Measurements from ENCODE around the gene LGI4. TPM values are rescaled to one million over a fixed set of nuclear protein-coding genes. Genes with fewer than 3 reads are reported as not detected.

The LGI4 gene
- total RNA-seq (2014; rRNA removed; shearing (Covaris generic); ENCODE audit: low replicate concordance), result 0.22 TPM in 1 of 2 replicates, not detected in the other

DNA sequence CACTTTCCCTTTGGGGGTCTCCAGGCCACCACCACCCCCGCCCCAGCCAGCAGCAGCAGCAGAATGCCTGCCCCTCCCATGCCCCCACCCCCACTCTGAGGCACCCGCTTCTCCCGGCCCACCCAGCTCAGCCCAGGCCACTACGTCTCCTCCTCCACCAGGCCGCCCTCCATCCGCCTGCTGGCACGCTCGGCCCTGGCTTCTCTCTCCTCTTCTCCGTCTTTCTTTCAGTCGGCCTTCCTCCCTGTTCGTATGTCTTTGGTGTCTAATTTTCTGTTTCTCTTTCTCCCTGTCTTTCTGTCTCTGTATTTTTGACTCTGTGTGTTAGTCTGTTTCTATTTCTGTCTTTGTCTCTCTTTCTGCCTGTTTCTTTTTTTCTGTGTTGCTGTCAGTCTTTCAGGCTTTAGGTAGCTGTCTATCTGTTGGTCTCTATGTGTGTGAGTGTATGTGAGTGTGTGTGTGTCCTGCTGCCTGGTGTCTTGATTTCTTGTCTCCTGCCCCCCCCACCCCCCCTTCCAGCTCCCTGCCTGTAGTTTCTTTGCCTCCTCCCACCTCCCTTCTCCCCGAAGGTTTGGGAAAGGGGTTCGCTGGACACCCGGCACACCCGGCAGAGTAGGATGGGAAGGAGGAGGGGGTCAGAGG lies at the start of gene LGI4:
TSS of gene LGI4 (minus strand) at position 459 of the 642 bp plus-strand sequence. CDS start at position 80, 379 bp downstream.
- DNase-seq, result no peak
- Histone ChIP-seq H3K79me2 (ENCODE audit: low read length) (no peaks in the 10 kb centered on the region), H3K9ac (ENCODE audit: low read length) (no peak within 1 kb of the TSS), H3K9me3 (ENCODE audit: low read length) (no peaks in the 10 kb centered on the region), H2AFZ (ENCODE audit: low read length) (no peak within 1 kb of the TSS), H3K27ac (ENCODE audit: low read length) (no peak within 1 kb of the TSS), H3K4me2 (ENCODE audit: low read depth, low read length, poor library complexity, severe bottlenecking) (no peak within 1 kb of the TSS), H3K4me1 (ENCODE audit: low read length) (no peaks in the 10 kb centered on the region), H3K9me2 (replicated peaks; ENCODE audit: insufficient read depth, low read length) (no peaks in the 10 kb centered on the region), H4K20me1 (ENCODE audit: insufficient read depth, low read depth, low read length) (no peaks in the 10 kb centered on the region), H3K27me3 (ENCODE audit: low read length) (no peaks in the 10 kb centered on the region), H3K4me3 (ENCODE audit: low read length) (no peak within 1 kb of the TSS), H3K36me3 (ENCODE audit: insufficient read depth, low read length) (no peaks in the 10 kb centered on the region)

DNA sequence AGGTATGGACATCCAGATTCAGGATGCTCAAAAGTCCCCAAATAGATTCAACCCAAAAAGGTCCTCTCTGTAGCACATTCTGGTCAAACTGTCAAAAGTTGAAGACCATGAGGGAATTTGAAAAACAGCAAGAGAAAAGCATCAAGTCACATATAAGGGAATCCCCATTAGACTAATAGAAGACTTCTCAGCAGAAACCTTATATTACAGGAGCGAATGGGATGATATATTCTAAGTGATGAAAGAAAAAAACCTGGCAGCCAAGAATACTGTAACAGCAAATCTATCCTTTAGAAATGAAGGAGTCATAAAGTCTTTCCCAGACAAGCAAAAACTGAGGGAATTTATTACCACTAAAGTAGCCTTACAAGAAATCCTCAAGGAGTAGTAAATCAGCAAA lies 49.4 kb upstream of the LGI4 start:
- no peak overlapping the region for H3K9ac ChIP-seq (ENCODE audit: low read length)
- H3K36me3 ChIP-seq (ENCODE audit: insufficient read depth, low read length), result no peaks in the 10 kb centered on the region
- H3K4me1 ChIP-seq (ENCODE audit: low read length), result peaks cover 5% of the 10 kb centered on the region
- H3K4me3 ChIP-seq (ENCODE audit: low read length), result no peak overlapping the region
- H3K4me2 ChIP-seq (ENCODE audit: low read depth, low read length, poor library complexity, severe bottlenecking), result no peak overlapping the region
- no peaks in the 10 kb centered on the region for H3K9me3 ChIP-seq (ENCODE audit: low read length)
- H3K9me2 ChIP-seq (replicated peaks; ENCODE audit: insufficient read depth, low read length), result no peaks in the 10 kb centered on the region
- H4K20me1 ChIP-seq (ENCODE audit: insufficient read depth, low read depth, low read length), result no peaks in the 10 kb centered on the region
- H3K27ac ChIP-seq (ENCODE audit: low read length), result no peak overlapping the region
- H3K27me3 ChIP-seq (ENCODE audit: low read length), result no peaks in the 10 kb centered on the region
- no peak overlapping the region for H2AFZ ChIP-seq (ENCODE audit: low read length)
- DNase-seq, result no peak
- no peaks in the 10 kb centered on the region for H3K79me2 ChIP-seq (ENCODE audit: low read length)

DNA sequence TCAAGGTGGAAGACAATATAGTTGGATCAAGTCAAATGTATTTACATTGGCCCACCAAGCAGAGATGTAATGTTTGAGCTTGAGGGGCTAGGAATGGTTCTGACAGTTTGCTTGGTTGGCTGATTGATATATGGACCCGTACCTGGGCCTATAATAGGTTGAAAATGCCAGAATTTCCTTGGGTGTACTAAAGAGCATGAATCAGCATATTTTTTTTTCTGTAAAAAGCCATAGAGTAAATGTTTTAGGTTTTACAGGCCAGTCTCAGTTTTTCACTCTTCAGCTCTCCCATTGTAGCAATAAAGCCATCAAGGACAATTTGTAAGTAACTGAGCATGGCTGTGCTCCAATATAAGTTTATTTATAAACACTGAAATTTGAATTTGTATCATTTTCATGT lies 46.5 kb upstream of the LGI4 start:
- Histone ChIP-seq H3K27ac (ENCODE audit: low read length) (no peak overlapping the region), H3K4me1 (ENCODE audit: low read length) (peaks cover 5% of the 10 kb centered on the region), H3K4me2 (ENCODE audit: low read depth, low read length, poor library complexity, severe bottlenecking) (no peak overlapping the region), H3K9me2 (replicated peaks; ENCODE audit: insufficient read depth, low read length) (no peaks in the 10 kb centered on the region), H3K36me3 (ENCODE audit: insufficient read depth, low read length) (no peaks in the 10 kb centered on the region), H2AFZ (ENCODE audit: low read length) (no peak overlapping the region), H3K9me3 (ENCODE audit: low read length) (no peaks in the 10 kb centered on the region), H4K20me1 (ENCODE audit: insufficient read depth, low read depth, low read length) (no peaks in the 10 kb centered on the region), H3K4me3 (ENCODE audit: low read length) (no peak overlapping the region), H3K9ac (ENCODE audit: low read length) (no peak overlapping the region), H3K27me3 (ENCODE audit: low read length) (no peaks in the 10 kb centered on the region), H3K79me2 (ENCODE audit: low read length) (no peaks in the 10 kb centered on the region)
- DNase-seq, result no peak

DNA sequence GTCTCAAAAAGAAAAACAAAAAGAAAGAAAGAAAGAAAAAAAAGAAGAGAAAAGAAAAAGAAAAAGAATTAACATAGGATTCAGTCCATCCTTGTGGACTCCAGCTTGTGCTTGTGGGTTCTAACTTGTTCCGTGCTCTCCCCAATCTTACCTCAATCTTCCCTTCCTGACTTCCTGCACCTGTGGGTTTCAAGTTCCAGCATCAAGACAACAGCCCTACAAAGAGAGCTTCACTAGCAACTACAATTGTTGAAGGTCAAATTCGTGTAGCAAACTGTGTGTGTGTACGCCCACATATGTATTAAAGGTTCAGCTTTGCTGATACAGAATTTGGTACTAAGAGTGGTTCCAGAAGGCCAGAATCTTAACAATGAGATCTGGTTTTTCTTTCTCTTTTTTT lies 45.0 kb upstream of the LGI4 start:
- Histone ChIP-seq H2AFZ (ENCODE audit: low read length) (no peak overlapping the region), H3K27me3 (ENCODE audit: low read length) (no peaks in the 10 kb centered on the region)

DNA sequence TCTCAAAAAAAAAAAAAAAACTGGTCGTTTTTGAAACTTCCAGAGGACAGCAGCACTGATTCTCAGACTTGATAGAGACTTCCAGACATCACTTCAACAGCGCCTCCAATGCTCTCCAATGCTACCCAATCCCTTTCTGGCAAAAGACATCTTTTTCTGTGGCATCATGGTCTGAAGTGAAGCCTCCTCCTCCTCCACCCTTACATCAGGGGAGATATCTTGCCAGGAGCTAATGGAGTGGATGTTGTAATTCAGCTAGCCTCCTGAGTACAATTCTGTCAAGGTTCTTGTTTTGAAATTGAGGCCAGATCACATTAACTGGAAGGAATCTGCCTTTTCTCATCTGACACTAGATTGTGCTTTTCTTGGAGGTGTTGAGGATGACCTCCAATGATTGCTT lies 43.8 kb upstream of the LGI4 start:
- H3K36me3 ChIP-seq (ENCODE audit: insufficient read depth, low read length), result no peaks in the 10 kb centered on the region
- no peaks in the 10 kb centered on the region for H3K9me2 ChIP-seq (replicated peaks; ENCODE audit: insufficient read depth, low read length)
- no peak overlapping the region for H3K27ac ChIP-seq (ENCODE audit: low read length)
- no peak overlapping the region for H2AFZ ChIP-seq (ENCODE audit: low read length)
- no peak overlapping the region for H3K4me2 ChIP-seq (ENCODE audit: low read depth, low read length, poor library complexity, severe bottlenecking)
- DNase-seq, result no peak
- H3K4me1 ChIP-seq (ENCODE audit: low read length), result no peaks in the 10 kb centered on the region
- H3K27me3 ChIP-seq (ENCODE audit: low read length), result no peaks in the 10 kb centered on the region
- H3K9me3 ChIP-seq (ENCODE audit: low read length), result no peaks in the 10 kb centered on the region
- no peak overlapping the region for H3K4me3 ChIP-seq (ENCODE audit: low read length)
- H4K20me1 ChIP-seq (ENCODE audit: insufficient read depth, low read depth, low read length), result no peaks in the 10 kb centered on the region
- H3K9ac ChIP-seq (ENCODE audit: low read length), result no peak overlapping the region
- no peaks in the 10 kb centered on the region for H3K79me2 ChIP-seq (ENCODE audit: low read length)

More for the DNA sequence above, 45.0 kb upstream of the LGI4 start:
- Histone ChIP-seq H3K4me1 (ENCODE audit: low read length) (peaks cover 5% of the 10 kb centered on the region), H3K9me2 (replicated peaks; ENCODE audit: insufficient read depth, low read length) (no peaks in the 10 kb centered on the region), H3K27ac (ENCODE audit: low read length) (no peak overlapping the region), H3K36me3 (ENCODE audit: insufficient read depth, low read length) (no peaks in the 10 kb centered on the region), H3K9ac (ENCODE audit: low read length) (no peak overlapping the region), H4K20me1 (ENCODE audit: insufficient read depth, low read depth, low read length) (no peaks in the 10 kb centered on the region), H3K4me3 (ENCODE audit: low read length) (no peak overlapping the region), H3K9me3 (ENCODE audit: low read length) (no peaks in the 10 kb centered on the region), H3K79me2 (ENCODE audit: low read length) (no peaks in the 10 kb centered on the region), H3K4me2 (ENCODE audit: low read depth, low read length, poor library complexity, severe bottlenecking) (no peak overlapping the region)
- no peak for DNase-seq

DNA sequence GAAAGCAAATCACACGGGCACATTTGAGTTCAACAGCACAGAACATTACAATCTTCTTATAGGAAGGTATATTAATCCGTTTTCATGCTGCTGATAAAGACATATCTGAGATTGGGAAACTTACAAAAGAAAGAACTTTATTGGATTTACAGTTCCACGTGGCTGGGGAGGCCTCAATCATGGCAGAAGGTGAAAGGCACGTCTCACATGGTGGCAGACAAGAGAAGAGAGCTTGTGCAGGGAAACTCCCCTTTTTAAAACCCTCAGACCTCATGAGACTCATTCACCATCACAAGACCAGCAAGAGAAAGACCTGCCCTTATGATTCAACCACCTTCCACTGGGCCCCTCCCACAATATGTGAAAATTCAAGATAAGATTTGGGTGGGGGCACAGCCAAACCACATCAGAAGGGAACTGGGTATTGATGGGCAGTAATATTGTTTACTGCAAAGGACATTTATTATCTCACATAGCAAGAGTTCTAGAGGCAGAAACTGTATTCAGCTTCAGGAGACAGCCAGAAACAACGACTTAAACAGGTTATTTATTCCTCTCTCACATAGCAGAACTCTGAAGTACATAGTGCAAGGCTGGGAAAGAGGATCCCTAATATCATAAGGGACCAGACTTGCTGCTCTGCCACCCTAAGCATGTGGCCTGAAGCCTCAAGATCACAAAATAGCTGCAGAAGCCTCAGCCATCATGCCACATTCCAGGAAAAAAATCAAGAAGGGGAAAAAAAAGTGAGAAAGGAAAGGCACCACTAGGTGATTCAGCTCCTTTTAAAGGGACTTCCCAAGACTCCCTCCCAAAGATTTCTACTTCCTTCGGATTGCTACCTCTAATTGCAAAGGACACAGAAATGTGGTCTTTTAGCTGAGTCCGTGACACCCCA lies 42.8 kb upstream of the LGI4 start:
- H4K20me1 ChIP-seq (ENCODE audit: insufficient read depth, low read depth, low read length), result no peaks in the 10 kb centered on the region
- no peaks in the 10 kb centered on the region for H3K79me2 ChIP-seq (ENCODE audit: low read length)
- H3K4me3 ChIP-seq (ENCODE audit: low read length), result no peak overlapping the region
- H2AFZ ChIP-seq (ENCODE audit: low read length), result no peak overlapping the region
- no peak overlapping the region for H3K9ac ChIP-seq (ENCODE audit: low read length)
- no peaks in the 10 kb centered on the region for H3K9me3 ChIP-seq (ENCODE audit: low read length)
- no peaks in the 10 kb centered on the region for H3K36me3 ChIP-seq (ENCODE audit: insufficient read depth, low read length)
- no peaks in the 10 kb centered on the region for H3K9me2 ChIP-seq (replicated peaks; ENCODE audit: insufficient read depth, low read length)
- H3K27me3 ChIP-seq (ENCODE audit: low read length), result no peaks in the 10 kb centered on the region
- no peak overlapping the region for H3K27ac ChIP-seq (ENCODE audit: low read length)
- H3K4me1 ChIP-seq (ENCODE audit: low read length), result no peaks in the 10 kb centered on the region
- DNase-seq, result no peak
- no peak overlapping the region for H3K4me2 ChIP-seq (ENCODE audit: low read depth, low read length, poor library complexity, severe bottlenecking)

DNA sequence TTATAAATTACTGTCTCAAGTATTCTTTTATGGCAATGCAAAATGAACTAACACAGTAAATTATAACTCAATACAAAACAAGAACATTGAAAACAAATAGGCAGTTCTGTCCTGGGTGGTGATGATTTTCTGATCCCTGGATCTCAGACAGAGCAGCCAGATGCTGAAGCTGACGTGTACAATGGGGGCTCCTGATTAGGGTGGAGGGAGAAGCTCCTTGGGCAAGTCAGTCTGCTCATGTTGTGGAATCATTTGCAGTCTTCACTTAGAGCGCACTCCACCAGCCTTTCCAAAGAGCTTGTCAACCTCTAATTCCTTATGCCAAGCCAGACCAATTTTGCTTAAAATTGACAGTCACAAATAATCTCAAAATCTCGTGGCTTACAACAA lies 41.3 kb upstream of the LGI4 start:
- no peaks in the 10 kb centered on the region for H3K9me2 ChIP-seq (replicated peaks; ENCODE audit: insufficient read depth, low read length)
- no peaks in the 10 kb centered on the region for H3K79me2 ChIP-seq (ENCODE audit: low read length)
- no peaks in the 10 kb centered on the region for H3K9me3 ChIP-seq (ENCODE audit: low read length)
- no peak overlapping the region for H2AFZ ChIP-seq (ENCODE audit: low read length)
- no peak overlapping the region for H3K4me3 ChIP-seq (ENCODE audit: low read length)
- H4K20me1 ChIP-seq (ENCODE audit: insufficient read depth, low read depth, low read length), result no peaks in the 10 kb centered on the region
- no peaks in the 10 kb centered on the region for H3K4me1 ChIP-seq (ENCODE audit: low read length)
- H3K27me3 ChIP-seq (ENCODE audit: low read length), result no peaks in the 10 kb centered on the region
- no peak overlapping the region for H3K4me2 ChIP-seq (ENCODE audit: low read depth, low read length, poor library complexity, severe bottlenecking)
- H3K27ac ChIP-seq (ENCODE audit: low read length), result no peak overlapping the region
- no peaks in the 10 kb centered on the region for H3K36me3 ChIP-seq (ENCODE audit: insufficient read depth, low read length)
- H3K9ac ChIP-seq (ENCODE audit: low read length), result no peak overlapping the region
- no peak for DNase-seq

DNA sequence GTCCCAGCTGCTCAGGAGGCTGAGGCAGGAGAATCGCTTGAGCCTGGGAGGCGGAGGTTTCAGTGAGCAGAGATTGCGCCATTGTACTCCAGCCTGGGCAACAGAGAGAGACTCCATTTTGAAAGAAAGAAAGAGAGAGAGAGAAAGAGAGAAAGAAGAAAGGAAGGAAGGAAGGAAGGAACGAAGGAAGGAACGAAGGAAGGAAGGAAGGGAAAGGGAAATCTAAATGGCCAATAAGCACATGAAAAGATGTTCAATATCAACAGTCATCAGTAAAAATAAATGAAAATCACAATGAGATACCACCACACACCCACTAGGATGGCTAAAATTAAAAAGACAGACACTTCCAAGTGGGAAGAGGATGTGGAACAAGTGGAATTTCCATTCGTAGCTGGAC lies 39.4 kb upstream of the LGI4 start:
- no peaks in the 10 kb centered on the region for H3K4me1 ChIP-seq (ENCODE audit: low read length)
- no peak overlapping the region for H3K27ac ChIP-seq (ENCODE audit: low read length)
- no peaks in the 10 kb centered on the region for H3K9me2 ChIP-seq (replicated peaks; ENCODE audit: insufficient read depth, low read length)
- no peaks in the 10 kb centered on the region for H3K27me3 ChIP-seq (ENCODE audit: low read length)
- no peak overlapping the region for H2AFZ ChIP-seq (ENCODE audit: low read length)
- H4K20me1 ChIP-seq (ENCODE audit: insufficient read depth, low read depth, low read length), result no peaks in the 10 kb centered on the region
- no peak for DNase-seq
- H3K9ac ChIP-seq (ENCODE audit: low read length), result no peak overlapping the region
- H3K4me2 ChIP-seq (ENCODE audit: low read depth, low read length, poor library complexity, severe bottlenecking), result no peak overlapping the region
- no peak overlapping the region for H3K4me3 ChIP-seq (ENCODE audit: low read length)
- H3K36me3 ChIP-seq (ENCODE audit: insufficient read depth, low read length), result no peaks in the 10 kb centered on the region
- H3K9me3 ChIP-seq (ENCODE audit: low read length), result no peaks in the 10 kb centered on the region
- no peaks in the 10 kb centered on the region for H3K79me2 ChIP-seq (ENCODE audit: low read length)

All from Karpas-422 (cell line).